Measurements from ENCODE around the gene SPRED3.
"Not testable (repeated sequence)": the region's sequence is repeated elsewhere in the genome, so short reads cannot be mapped to it uniquely, and the experiment has no call there.

The SPRED3 gene

DNA sequence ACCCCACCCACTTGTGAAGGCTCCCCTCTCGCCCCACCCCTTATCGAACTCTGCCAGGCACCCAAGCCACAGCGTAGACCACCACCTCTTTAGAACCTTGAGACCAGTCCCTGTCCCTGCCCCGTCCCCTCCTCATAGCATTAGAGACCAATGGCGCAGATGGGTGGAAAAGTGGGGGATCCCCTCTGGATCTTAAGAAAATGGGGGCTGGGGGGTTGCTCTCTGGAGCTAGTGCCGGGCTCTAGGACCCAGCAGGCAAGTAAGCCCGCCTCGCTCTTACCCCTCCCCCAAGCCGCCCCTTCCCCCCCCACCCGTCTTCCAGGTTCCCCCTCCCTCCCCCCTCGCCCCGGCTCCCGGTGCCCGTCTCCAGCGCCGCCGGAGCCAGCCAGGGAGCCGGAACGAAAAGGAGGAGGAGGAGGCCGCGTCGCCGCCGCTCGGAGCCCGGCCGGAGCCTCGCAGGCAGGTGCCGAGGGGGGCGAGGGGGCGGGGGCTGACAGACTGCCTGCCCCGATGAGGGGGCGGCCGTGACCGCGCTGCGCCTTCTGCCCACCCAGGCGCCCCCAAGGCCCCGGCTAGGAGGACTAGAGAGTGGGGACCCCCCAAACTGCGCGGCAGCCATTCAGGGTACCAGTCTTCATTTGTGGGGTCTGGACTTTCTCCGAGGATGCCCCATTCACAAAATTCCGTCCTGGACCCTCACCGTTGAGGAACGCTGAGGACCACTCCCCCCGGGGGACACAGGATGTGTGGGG is at the start of gene SPRED3:
SPRED3 (plus strand) TSS at position 349 of the 752 bp plus-strand sequence. CDS start 1,606 bp downstream, outside the sequence.
- peak; percentile 44 for DNase-seq

DNA sequence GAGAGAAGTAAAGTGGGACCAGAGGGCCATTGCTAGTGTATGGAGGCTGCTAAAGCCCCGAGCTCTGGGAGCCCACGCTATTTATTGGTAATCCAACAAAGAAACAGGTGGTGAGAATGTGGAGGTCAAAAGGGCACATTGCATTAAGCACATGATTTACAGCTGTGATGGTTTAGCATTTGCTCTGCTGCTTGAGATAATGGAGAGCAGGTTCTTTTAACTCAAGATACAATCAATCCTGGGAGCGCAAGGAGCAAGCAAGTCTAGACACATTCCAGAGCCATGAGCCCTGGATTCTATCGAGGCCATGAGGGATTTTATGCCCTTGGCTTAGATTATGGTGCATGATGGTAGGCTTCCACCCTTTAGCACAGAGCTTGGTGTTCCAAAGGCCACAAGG is 49.5 kb upstream of the SPRED3 start:
- not testable (repeated sequence) for DNase-seq

DNA sequence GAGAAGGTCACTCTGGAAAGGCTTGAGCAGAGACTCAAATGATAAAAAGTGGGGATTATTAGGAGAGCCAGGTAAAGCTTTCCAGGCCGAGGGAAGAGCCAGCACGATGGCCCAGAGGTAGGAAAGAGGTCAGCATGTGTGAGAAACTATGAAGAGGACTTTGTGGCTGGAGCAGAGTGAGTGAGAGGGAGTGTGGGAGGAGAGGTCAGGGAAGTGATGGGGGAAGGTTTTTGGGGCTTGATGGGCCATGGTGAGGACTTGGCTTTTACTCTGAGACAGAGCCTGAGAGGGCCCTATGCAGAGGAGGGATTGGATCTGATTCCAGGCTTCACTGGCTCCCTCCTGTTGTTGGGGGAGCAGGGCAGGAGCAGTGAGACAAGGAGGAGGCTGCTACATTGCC is 47.6 kb upstream of the SPRED3 start:
- DNase-seq, result no peak

DNA sequence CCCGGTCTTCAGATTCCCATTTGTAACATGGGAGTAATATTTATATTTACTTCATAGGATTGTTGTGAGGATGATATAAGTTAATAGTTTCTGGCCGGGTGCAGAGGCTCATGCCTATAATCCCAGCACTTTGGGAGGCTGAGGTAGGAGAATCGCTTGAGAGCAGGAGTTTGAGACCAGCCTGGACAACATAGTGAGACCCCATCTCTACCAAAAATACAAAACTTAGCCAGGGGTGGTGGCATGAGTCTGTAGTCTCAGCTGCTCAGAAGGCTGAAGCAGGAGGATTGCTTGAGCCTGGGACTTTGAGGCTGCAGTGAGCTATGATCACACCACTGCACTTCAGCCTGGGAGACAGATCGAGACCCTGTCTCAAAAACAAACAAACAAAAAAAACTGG is 41.7 kb upstream of the SPRED3 start:
- no peak for DNase-seq

DNA sequence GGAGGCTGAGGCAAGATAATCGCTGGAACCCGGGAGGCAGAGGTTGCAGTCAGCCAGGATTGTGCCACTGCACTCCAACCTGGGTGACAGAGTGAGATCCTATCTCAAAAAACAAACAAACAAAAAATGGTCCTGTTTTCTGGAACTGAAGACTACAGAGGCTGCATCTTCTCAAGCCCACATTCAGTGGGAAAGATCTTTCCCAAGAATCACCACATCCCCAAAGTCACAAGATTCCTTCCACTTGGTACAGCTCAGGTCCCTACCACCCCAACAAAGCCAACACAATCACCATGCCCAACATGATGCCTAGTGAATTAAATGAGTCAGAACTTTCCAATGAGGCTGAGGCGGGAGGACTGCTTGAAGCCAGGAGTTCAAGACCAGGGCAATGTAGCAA is 37.6 kb upstream of the SPRED3 start:
- no peak for DNase-seq

DNA sequence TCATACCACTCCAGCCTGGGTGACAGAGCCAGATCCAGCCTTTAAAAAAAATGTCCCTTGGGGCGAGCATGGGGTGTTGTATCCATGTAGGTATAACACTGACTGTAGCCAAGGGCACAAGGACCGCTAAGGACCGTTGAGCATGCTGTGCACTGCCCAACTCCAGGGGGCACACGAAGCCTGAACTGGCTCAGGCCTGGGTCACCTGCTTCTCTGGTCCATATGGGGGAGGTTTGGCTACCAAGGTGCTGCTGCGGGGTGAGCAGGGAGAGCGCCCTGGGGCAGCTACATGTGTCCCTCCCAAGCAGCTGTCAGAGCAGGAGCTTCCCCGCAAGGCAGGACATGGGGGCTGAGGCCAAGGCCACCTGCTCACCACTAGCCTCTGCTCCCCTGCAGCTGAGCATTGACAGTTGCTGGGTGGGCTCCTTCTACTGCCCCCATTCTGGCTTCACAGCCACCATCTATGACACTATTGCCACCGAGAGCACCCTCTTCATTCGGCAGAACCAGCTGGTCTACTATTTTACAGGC is 36.6 kb upstream of the SPRED3 start:
- no peak for DNase-seq

GRCh38 chr19:38352611-38353010 is 35.9 kb upstream of the SPRED3 start:
- peak; percentile 40 for DNase-seq

GRCh38 chr19:38355728-38356725 is 32.5 kb upstream of the SPRED3 start:
- no peak for DNase-seq

DNA sequence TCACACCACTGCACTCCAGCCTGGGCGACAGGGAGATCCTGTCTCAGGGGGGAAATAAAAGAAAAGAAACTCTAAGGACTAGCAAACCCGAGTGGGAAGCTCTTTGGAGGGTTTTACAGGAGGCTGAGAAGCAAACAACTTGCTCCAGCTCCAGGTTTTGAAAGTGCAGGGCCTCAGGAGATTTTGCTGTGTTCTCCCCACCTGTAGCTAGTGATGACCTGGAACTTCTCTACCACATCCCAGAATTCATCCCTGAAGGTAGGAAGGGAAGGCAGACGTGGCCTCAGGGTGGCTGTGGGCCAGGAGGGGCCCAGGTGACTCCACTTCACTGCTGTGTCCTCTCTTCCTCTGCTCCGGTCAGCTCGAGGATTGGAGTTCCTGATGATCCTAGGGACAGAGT is 30.4 kb upstream of the SPRED3 start:
- no peak for DNase-seq

GRCh38 chr19:38359242-38360021 is 29.1 kb upstream of the SPRED3 start:
- DNase-seq, result no peak

DNA sequence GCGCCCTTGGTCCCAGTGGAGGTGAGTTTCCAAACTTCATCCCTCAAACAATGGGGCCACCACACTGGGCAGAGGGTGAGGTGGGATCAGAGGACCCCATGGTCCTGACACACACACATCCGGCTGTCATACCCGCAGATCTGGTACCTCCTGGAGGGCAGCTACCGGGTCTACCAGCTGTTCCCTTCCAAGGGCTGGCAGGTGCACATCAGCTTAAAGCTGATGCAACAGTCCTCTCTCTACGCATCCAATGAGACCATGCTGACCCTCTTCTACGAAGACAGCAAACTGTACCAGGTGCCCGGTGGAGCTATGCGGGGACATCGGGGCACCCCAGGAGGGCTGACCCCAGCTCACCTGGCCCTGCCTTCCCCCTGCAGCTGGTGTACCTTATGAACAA is 28.1 kb upstream of the SPRED3 start:
- DNase-seq, result no peak

DNA sequence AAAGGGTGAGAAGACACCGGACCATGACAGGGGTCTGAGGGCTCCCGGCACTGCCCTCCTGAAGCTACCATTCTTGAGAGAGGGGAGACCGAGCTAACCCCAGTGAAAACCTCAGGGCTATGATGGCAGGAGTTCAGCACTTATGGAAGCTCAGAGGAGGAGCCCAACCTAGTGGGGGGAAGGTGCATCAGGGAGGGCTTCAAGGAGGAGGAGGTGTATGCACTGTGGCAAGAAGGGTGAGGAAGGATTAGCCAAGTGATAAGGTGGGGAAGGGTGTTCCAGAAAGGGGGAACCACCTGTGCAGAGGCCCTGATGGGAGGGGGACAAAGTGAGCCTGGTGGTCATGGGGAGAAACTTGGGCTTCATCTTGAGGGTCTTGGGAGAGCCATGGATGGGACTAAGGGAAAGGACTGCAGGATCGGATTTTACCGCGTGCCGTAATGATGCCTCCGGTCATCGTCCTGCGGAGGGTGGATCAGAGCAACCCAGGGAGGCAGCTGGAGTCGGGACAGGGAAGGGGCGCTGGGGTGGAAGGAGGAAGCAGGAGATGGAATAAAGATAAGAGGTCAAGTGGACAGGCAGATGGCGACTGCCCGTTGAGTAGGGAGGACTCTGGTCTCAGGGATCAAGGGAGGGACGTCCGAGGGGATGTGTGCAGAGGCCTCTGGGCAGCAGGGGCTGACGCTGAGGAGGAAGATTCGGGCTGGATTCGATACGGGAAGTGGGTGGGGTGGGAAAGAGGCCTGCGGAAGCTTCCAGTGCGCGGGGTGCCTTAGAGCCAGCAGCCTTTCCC is 27.5 kb upstream of the SPRED3 start:
- no peak for DNase-seq

DNA sequence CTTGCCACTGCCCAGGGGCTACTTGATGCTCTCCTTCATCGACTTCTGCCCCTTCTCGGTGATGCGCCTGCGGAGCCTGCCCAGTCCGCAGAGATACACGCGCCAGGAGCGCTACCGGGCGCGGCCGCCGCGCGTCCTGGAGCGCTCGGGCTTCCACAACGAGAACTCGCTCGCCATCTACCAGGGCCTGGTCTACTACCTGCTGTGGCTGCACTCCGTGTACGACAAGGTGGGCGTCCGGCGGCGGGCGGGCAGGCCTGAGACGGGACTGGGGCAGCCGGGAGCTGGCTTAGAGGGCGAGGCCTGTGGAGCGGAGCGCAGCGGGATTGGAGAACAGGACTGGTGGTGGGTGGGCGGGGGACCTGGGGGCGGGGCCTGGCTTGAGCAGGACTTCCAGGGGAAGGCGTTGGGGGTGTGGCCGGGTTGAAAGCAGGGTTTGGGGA is 26.8 kb upstream of the SPRED3 start:
- peak; percentile 52 for DNase-seq

GRCh38 chr19:38362076-38362945 is 26.2 kb upstream of the SPRED3 start:
- peak; percentile 20 for DNase-seq

DNA sequence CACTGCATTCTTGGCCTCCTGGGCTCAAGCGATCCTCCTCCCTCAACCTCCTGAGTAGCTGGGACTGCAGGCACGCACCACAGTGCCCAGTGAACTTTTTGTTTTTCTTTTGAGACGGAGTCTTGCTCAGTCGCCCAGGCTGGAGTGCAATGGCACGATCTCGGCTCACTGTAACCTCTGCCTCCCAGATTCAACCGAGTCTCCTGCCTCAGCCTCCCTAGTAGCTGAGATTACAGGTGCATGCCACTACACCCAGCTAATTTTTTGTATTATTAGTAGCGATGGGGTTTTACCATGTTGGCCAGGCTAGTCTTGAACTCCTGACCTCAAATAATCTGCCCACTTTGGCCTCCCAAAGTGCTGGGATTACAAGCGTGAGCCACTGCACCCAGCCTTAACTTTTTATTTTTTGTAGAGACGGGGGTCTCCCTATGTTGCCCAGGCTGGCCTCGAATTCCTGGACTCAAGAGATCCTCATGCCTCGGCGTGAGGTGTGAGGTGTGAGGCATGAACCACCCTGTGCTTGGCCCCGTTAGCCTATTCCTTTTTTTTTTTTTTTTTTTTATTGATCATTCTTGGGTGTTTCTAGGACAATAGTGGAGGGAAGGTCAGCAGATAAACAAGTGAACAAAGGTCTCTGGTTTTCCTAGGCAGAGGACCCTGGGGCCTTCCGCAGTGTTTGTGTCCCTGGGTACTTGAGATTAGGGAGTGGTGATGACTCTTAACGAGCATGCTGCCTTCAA is 25.4 kb upstream of the SPRED3 start:
- not testable (repeated sequence) for DNase-seq

- DNase-seq, result no peak
Measured at GRCh38 chr19:38367041-38367440, 21.5 kb upstream of the SPRED3 start.

- DNase-seq, result no peak
Measured at GRCh38 chr19:38369584-38369983, 18.9 kb upstream of the SPRED3 start.

DNA sequence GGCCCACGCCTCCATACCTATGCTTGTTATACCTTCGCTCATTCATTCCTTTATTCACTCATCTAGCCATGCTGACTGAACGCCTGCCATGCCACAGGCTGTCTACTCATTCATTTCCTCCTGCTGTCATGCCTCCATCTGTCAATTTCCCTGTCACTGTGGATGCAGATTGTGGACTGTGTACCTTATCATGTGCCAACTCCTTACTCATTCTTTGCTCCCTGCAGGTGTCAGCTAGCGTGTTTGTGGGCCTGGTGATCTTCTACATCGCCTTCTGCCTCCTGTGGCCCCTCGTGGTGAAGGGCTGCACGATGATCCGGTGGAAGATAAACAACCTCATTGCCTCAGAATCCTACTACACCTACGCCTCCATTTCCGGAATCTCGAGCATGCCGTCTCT is 18.2 kb upstream of the SPRED3 start:
- DNase-seq, result peak; percentile 16

- DNase-seq, result no peak
Measured at GRCh38 chr19:38371081-38371480, 17.4 kb upstream of the SPRED3 start.

GRCh38 chr19:38373907-38374331 is 14.6 kb upstream of the SPRED3 start:
- DNase-seq, result no peak

All from NCI-H446 treated with DMSO at 0.1 percent for 48 hours (cell line).